HUES6 (cell line): ENCODE data around the gene ASRGL1.
"Not testable (repeated sequence)": the region's sequence is repeated elsewhere in the genome, so short reads cannot be mapped to it uniquely, and the experiment has no call there.

Source experiments
- H3K27ac ChIP-seq: 2 replicates; pipeline ENCODE4 v1.7.0; 2013; ENCODE audit warnings: low read depth, mild to moderate bottlenecking, low read length, inconsistent platforms
- H3K27me3 ChIP-seq: 2 replicates; pipeline ENCODE4 v1.6.1; 2013; ENCODE audit warnings: low read length; ENCODE audit not compliant: control insufficient read depth, insufficient read depth
- H3K36me3 ChIP-seq: 2 replicates; pipeline ENCODE4 v1.6.1; 2013; ENCODE audit warnings: low read length; ENCODE audit not compliant: control insufficient read depth, insufficient read depth
- H3K4me1 ChIP-seq: 2 replicates; pipeline ENCODE4 v1.6.1; 2013; ENCODE audit warnings: low read length; ENCODE audit not compliant: control insufficient read depth, insufficient read depth
- H3K4me3 ChIP-seq: 2 replicates; pipeline ENCODE4 v1.5.1; 2013; ENCODE audit warnings: low read depth, low read length
- H3K9ac ChIP-seq: one replicate; pipeline ENCODE4 v1.6.1; 2013; ENCODE audit warnings: mild to moderate bottlenecking, low read length
- H3K9me3 ChIP-seq: 2 replicates; pipeline ENCODE4 v1.6.1; 2013; ENCODE audit warnings: low read depth, low read length; ENCODE audit not compliant: control insufficient read depth, insufficient read depth

ASRGL1 gene

GRCh38 chr11:62352355-62353336 lies 15.4 kb downstream of the ASRGL1 start:
- Histone ChIP-seq H3K27ac (peak overlapping the region; percentile 56; the same call in 1 of the 2 replicates), H3K4me3 (no peak overlapping the region), H3K36me3 (peaks cover 3% of the 10 kb centered on the region), H3K4me1 (peaks cover 28% of the 10 kb centered on the region), H3K9ac (no peak overlapping the region), H3K27me3 (no peaks in the 10 kb centered on the region), H3K9me3 (no peaks in the 10 kb centered on the region)

DNA sequence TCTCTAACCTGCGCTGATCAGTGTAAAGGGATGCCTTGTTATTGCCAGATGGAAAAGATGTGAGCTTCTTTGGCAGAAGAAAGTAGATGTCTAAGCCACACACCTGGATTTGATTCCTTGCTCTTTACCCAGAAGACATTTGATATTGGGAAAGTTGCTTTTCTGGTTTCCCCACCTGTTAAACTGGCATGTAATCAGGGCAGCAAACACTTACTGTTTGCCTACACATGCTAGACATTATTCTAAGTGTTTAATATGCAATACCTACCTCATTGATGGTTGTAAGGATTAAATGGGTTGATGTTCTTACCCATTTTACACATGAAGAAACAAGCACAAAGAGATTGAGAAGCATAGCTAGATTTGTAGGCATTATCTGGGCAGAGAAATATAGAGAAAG lies 16.6 kb downstream of the ASRGL1 start:
- Histone ChIP-seq H3K4me1 (peaks cover 28% of the 10 kb centered on the region), H3K9me3 (no peaks in the 10 kb centered on the region), H3K27ac (no peak overlapping the region), H3K9ac (no peak overlapping the region), H3K36me3 (peaks cover 9% of the 10 kb centered on the region), H3K4me3 (no peak overlapping the region), H3K27me3 (no peaks in the 10 kb centered on the region)

- Histone ChIP-seq H3K27ac (no peak overlapping the region), H3K36me3 (peaks cover 12% of the 10 kb centered on the region), H3K4me1 (peaks cover 7% of the 10 kb centered on the region), H3K9me3 (no peaks in the 10 kb centered on the region), H3K9ac (no peak overlapping the region), H3K4me3 (no peak overlapping the region), H3K27me3 (no peaks in the 10 kb centered on the region)
Measured at GRCh38 chr11:62358273-62358672, 21.0 kb downstream of the ASRGL1 start.

DNA sequence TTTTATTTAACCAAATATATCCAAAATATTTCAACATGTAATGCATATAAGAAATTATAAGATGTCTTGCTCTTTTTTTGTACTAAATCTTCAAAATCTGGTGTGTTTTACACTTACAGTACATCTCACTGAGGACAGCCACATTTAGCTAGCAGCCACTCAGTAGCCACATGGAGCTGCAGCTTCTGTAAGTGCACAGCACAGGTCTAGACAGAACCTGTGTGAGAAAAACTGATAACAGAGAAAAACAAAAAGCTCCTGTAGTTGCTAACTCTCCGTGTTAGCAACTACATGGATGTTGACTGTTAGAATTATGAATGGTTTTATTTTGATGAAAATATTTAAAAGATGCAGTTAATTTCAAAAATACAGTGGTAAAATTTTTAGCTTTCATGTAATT lies 22.2 kb downstream of the ASRGL1 start:
- Histone ChIP-seq H3K4me1 (peaks cover 7% of the 10 kb centered on the region), H3K27me3 (no peaks in the 10 kb centered on the region), H3K9ac (no peak overlapping the region), H3K27ac (no peak overlapping the region), H3K4me3 (no peak overlapping the region), H3K9me3 (no peaks in the 10 kb centered on the region), H3K36me3 (peaks cover 12% of the 10 kb centered on the region)

DNA sequence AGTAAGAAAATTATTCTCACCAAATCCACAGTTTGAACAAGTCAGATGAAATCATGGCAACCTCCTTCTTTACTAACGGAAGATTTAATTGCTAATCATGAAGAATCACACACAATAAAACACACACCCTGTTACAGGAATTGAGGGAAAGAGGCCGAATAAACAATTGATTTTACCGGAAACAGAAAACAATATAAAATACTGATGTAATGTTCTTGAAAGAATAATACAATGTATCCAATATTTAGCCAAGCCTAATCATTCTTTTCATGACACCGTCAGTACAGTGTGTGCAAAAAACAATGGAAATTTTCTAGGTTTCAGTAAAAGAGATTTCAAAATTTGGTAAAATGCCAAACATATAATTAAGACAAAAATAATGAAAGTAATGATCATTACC lies 23.4 kb downstream of the ASRGL1 start:
- Histone ChIP-seq H3K27me3 (no peaks in the 10 kb centered on the region), H3K4me1 (peaks cover 7% of the 10 kb centered on the region), H3K4me3 (no peak overlapping the region), H3K27ac (no peak overlapping the region), H3K9me3 (no peaks in the 10 kb centered on the region), H3K9ac (no peak overlapping the region), H3K36me3 (peaks cover 12% of the 10 kb centered on the region)

DNA sequence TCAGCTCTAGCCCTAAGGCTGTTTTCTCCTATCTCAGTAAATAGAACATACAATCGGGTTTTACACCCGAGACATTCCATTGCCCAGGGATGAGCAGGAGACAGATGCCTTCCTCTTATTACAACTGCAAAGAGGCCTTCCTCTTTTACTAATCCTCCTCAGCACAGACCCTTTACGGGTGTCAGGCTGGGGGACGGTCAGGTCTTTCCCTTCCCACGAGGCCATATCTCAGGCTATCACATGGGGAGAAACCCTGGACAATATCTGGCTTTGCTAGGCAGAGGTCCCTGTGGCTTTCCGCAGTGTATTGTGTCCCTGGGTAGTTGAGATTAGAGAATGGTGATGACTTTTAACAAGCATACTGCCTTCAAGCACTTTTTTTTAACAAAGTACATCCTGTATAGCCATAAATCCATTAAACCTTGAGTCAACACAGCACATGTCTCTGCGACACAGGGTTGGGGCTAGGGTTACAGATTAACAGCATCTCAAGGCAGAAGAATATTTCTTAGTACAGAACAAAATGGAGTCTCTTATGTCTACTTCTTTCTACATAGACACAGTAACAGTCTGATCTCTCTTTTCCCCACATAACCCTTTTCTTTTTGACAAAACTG lies 31.7 kb downstream of the ASRGL1 start:
- not testable (repeated sequence) for H3K4me1 ChIP-seq, H3K27me3 ChIP-seq, H3K9me3 ChIP-seq, H3K27ac ChIP-seq, H3K36me3 ChIP-seq, H3K9ac ChIP-seq, H3K4me3 ChIP-seq

- Histone ChIP-seq H3K27ac (no peak overlapping the region), H3K9me3 (no peaks in the 10 kb centered on the region), H3K36me3 (no peaks in the 10 kb centered on the region), H3K4me3 (no peak overlapping the region), H3K27me3 (no peaks in the 10 kb centered on the region), H3K9ac (no peak overlapping the region), H3K4me1 (peaks cover 11% of the 10 kb centered on the region; the same call in 1 of the 2 replicates)
Measured at GRCh38 chr11:62370743-62371440, 33.6 kb downstream of the ASRGL1 start.

DNA sequence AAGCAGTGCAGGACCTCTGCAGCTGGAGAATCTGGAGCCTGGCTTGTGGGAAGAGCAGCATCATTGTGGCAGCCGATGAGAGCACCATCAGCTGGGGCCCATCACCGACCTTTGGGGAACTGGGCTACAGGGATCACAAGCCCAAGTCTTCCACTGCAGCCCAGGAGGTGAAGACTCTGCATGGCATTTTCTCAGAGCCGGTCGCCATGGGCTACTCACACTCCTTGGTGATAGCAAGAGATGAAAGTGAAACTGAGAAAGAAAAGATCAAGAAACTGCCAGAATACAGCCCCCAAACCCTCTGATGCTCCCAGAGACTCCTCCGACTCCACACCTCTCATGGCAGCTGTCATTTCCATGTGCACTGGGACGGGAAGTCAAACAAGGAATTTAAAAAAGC lies 35.6 kb downstream of the ASRGL1 start:
- Histone ChIP-seq H3K4me1 (peaks cover 11% of the 10 kb centered on the region; the same call in 1 of the 2 replicates), H3K9me3 (no peaks in the 10 kb centered on the region), H3K9ac (no peak overlapping the region), H3K4me3 (no peak overlapping the region), H3K36me3 (no peaks in the 10 kb centered on the region), H3K27ac (no peak overlapping the region), H3K27me3 (no peaks in the 10 kb centered on the region)

- Histone ChIP-seq H3K27me3 (no peaks in the 10 kb centered on the region), H3K9me3 (no peaks in the 10 kb centered on the region), H3K4me3 (no peak overlapping the region), H3K9ac (no peak overlapping the region), H3K4me1 (peaks cover 8% of the 10 kb centered on the region; the same call in 1 of the 2 replicates), H3K36me3 (no peaks in the 10 kb centered on the region), H3K27ac (no peak overlapping the region)
Measured at GRCh38 chr11:62373464-62374119, 36.3 kb downstream of the ASRGL1 start.

GRCh38 chr11:62374801-62375200 lies 37.6 kb downstream of the ASRGL1 start:
- Histone ChIP-seq H3K27me3 (no peaks in the 10 kb centered on the region), H3K9ac (no peak overlapping the region), H3K4me3 (no peak overlapping the region), H3K36me3 (no peaks in the 10 kb centered on the region), H3K4me1 (peaks cover 8% of the 10 kb centered on the region; the same call in 1 of the 2 replicates), H3K9me3 (no peaks in the 10 kb centered on the region), H3K27ac (no peak overlapping the region)
